Measurements from ENCODE around the gene COPS2.

- TF ChIP-seq CTCF (IDR thresholded peaks at IDR 0.05), result no peak
- no peak for TF ChIP-seq EP300 (IDR thresholded peaks at IDR 0.05)
- no peak for TF ChIP-seq POLR2A (IDR thresholded peaks at IDR 0.05; ENCODE audit: low read depth)
These were observed 71.2 kb downstream of the COPS2 start for GRCh38 chr15:49084285-49084570.
